Measurements from ENCODE around the gene TIMP2. TPM values are rescaled to one million over a fixed set of nuclear protein-coding genes. Genes with fewer than 3 reads are reported as not detected.

The TIMP2 gene
- total RNA-seq, 1 experiment from 2014 or later: 64.8 TPM

GRCh38 chr17:78900816-78901215 is 24.4 kb downstream of the TIMP2 start:
- Histone ChIP-seq H3K27ac (ENCODE audit: low read depth, low read length) (no peak overlapping the region), H3K9ac (ENCODE audit: low read length) (no peak overlapping the region), H3K36me3 (ENCODE audit: control insufficient read depth in 1 of 2, insufficient read depth in 2 of 2, low read length in 2 of 2) (no peaks in the 10 kb centered on the region), H3K9me3 (ENCODE audit: control insufficient read depth in 1 of 2, insufficient read depth in 1 of 2, low read depth in 1 of 2, low read length in 2 of 2) (no peaks in the 10 kb centered on the region), H3K79me2 (ENCODE audit: insufficient read depth, low read length) (peaks cover 6% of the 10 kb centered on the region; the same call in 1 of the 2 replicates), H3K27me3 (ENCODE audit: insufficient read depth, low read length) (no peaks in the 10 kb centered on the region), H2AFZ (ENCODE audit: low read depth, low read length, poor library complexity, severe bottlenecking) (no peak overlapping the region), H3K9me2 (ENCODE audit: insufficient read depth) (no peaks in the 10 kb centered on the region), H3K4me2 (ENCODE audit: low read length) (no peak overlapping the region), H3K4me1 (ENCODE audit: control insufficient read depth in 1 of 2, insufficient read depth in 2 of 2, low read length in 2 of 2) (peaks cover 0 to 11% of the 10 kb centered on the region in 2 experiments; a peak in 2 of 4 replicates), H3K4me3 (replicated peaks in 1 of 2; ENCODE audit: low read depth in 1 of 2, low read length in 2 of 2) (no peak overlapping the region), H4K20me1 (ENCODE audit: insufficient read depth) (no peaks in the 10 kb centered on the region)
- ChIA-PET RAD21 (ENCODE audit: low non-redundant PET in 1 of 2, low total read pairs in 2 of 2, uncharacterized antibody in 2 of 2, unreplicated experiment in 2 of 2) (no interaction called here), POLR2A (interaction anchor here (1.6 kb wide), 1 partner anchor 7 kb away, joined by 4 read pairs; no protein-coding TSS in a partner anchor), CTCF (interaction anchor here (1.9 kb wide), 1 partner anchor 35 kb away, joined by 9 read pairs; no protein-coding TSS in a partner anchor)
- ATAC-seq: no peak
- no peak for DNase-seq (ENCODE audit: low read depth, low spot score)
- intact Hi-C loops (cut with micrococcal nuclease): no loop called here
- TF ChIP-seq POLR2A (IDR thresholded peaks at IDR 0.05; ENCODE audit: borderline replicate concordance, extremely low read depth, insufficient read depth, insufficient read length) (no peak), ZFX (IDR thresholded peaks at IDR 0.05) (no peak), EGR1 (IDR thresholded peaks at IDR 0.05; ENCODE audit: low read depth) (no peak), JUND (IDR thresholded peaks at IDR 0.05) (no peak), TCF7L2 (IDR thresholded peaks at IDR 0.05; ENCODE audit: borderline replicate concordance, extremely low read depth, insufficient read depth, insufficient read length) (no peak), YY1 (IDR thresholded peaks at IDR 0.05; ENCODE audit: extremely low read depth, insufficient replicate concordance, low read depth, low read length) (no peak), EZH2 (IDR thresholded peaks at IDR 0.05) (no peak), SRF (IDR thresholded peaks at IDR 0.05; ENCODE audit: low read depth) (no peak), CEBPB (IDR thresholded peaks at IDR 0.05; ENCODE audit: low read depth) (no peak), RAD21 (IDR thresholded peaks at IDR 0.05; ENCODE audit: low read depth) (no peak), CTCF (IDR thresholded peaks at IDR 0.05 in 2 of 3, conservative IDR thresholded peaks at IDR 0.05 in 1 of 3; ENCODE audit: borderline replicate concordance in 1 of 3, insufficient read depth in 1 of 3, low read depth in 2 of 3, low read length in 2 of 3) (no peak), REST (IDR thresholded peaks at IDR 0.05; ENCODE audit: low read depth) (no peak), POLR2AphosphoS5 (IDR thresholded peaks at IDR 0.05; ENCODE audit: low read depth, low read length) (no peak)
- TF ChIP-seq, protein P1, sequence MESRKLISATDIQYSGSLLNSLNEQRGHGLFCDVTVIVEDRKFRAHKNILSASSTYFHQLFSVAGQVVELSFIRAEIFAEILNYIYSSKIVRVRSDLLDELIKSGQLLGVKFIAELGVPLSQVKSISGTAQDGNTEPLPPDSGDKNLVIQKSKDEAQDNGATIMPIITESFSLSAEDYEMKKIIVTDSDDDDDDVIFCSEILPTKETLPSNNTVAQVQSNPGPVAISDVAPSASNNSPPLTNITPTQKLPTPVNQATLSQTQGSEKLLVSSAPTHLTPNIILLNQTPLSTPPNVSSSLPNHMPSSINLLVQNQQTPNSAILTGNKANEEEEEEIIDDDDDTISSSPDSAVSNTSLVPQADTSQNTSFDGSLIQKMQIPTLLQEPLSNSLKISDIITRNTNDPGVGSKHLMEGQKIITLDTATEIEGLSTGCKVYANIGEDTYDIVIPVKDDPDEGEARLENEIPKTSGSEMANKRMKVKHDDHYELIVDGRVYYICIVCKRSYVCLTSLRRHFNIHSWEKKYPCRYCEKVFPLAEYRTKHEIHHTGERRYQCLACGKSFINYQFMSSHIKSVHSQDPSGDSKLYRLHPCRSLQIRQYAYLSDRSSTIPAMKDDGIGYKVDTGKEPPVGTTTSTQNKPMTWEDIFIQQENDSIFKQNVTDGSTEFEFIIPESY (IDR thresholded peaks at IDR 0.05; ENCODE audit: extremely low read depth, insufficient replicate concordance, low read length): no peak
- TF ChIP-seq, protein P2, sequence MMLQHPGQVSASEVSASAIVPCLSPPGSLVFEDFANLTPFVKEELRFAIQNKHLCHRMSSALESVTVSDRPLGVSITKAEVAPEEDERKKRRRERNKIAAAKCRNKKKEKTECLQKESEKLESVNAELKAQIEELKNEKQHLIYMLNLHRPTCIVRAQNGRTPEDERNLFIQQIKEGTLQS (IDR thresholded peaks at IDR 0.05): no peak
- BruUV-seq (replicated peaks): no TSS peak

Data from HCT116 (cell line).